ENCODE measurements around the gene ARPC1B. TPM values are rescaled to one million over a fixed set of nuclear protein-coding genes. Genes with fewer than 3 reads are reported as not detected.
"Not testable (repeated sequence)": the region's sequence is repeated elsewhere in the genome, so short reads cannot be mapped to it uniquely, and the experiment has no call there.

Gene ARPC1B
- total and polyA plus RNA-seq, 2 experiments from 2014 or later, result 101 to 132 TPM

DNA sequence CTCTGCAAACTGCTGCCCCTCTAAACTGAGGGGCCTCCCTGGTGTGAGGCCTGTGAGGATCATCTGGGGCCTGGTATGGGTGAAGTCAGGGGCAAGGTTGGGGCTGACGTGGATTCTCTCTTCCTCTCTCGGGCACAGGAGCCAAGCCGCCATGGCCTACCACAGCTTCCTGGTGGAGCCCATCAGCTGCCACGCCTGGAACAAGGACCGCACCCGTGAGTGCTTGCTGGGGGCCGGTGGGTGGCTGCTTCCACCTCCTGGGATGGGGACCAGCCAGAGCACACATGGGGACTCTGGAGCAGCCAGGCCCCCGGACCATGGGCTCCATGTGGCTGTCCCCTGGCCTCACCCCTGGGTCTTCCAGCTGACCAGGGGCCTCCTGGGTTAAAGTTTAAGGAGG is 11.0 kb downstream of the ARPC1B start:
- Histone ChIP-seq H3K9me2 (ENCODE audit: insufficient read depth) (no peaks in the 10 kb centered on the region), H3K4me1 (ENCODE audit: insufficient read depth) (no peaks in the 10 kb centered on the region), H3K36me3 (ENCODE audit: insufficient read depth) (no peaks in the 10 kb centered on the region), H3K27me3 (ENCODE audit: insufficient read depth) (no peaks in the 10 kb centered on the region), H3K79me2 (replicated peaks; ENCODE audit: insufficient read depth) (0 out of 2 replicates have a peak, but pooled peaks cover 5% of the 10 kb centered on the region), H3K27ac (ENCODE audit: low read depth) (no peak overlapping the region), H2AFZ (no peak overlapping the region), H3K4me2 (no peak overlapping the region), H4K20me1 (replicated peaks; ENCODE audit: insufficient read depth) (peaks cover 4% of the 10 kb centered on the region; the same call in 1 of the 2 replicates), H3K4me3 (no peak overlapping the region), H3F3A (replicated peaks; ENCODE audit: low read depth) (no peaks in the 10 kb centered on the region; the same call in 1 of the 2 replicates)
- Mint-ChIP-seq H3K9me3 (no peaks in the 10 kb centered on the region), H3K27ac (no peak overlapping the region), H3K4me3 (no peak overlapping the region), H3K27me3 (ENCODE audit: insufficient read depth, low read depth, poor library complexity) (peaks cover 8% of the 10 kb centered on the region), H3K4me1 (no peaks in the 10 kb centered on the region; the same call in 2 of the 3 replicates), H3K36me3 (ENCODE audit: low read depth) (peaks cover 22% of the 10 kb centered on the region)
- TF ChIP-seq JUNB (IDR thresholded peaks at IDR 0.05; ENCODE audit: unreplicated experiment), result no peak
- TF ChIP-seq EZH2 (IDR thresholded peaks at IDR 0.05; ENCODE audit: low read depth, unreplicated experiment), result no peak
- no peak for TF ChIP-seq NANOG (IDR thresholded peaks at IDR 0.05; ENCODE audit: borderline replicate concordance)
- TF ChIP-seq POLR2AphosphoS5 (IDR thresholded peaks at IDR 0.05; ENCODE audit: low read depth), result no peak
- no peak for TF ChIP-seq CREB1 (CRISPR knock-in tag; IDR thresholded peaks at IDR 0.05; ENCODE audit: low read depth)
- no peak for DNase-seq (ENCODE audit: low spot score)
- no peak for ATAC-seq

DNA sequence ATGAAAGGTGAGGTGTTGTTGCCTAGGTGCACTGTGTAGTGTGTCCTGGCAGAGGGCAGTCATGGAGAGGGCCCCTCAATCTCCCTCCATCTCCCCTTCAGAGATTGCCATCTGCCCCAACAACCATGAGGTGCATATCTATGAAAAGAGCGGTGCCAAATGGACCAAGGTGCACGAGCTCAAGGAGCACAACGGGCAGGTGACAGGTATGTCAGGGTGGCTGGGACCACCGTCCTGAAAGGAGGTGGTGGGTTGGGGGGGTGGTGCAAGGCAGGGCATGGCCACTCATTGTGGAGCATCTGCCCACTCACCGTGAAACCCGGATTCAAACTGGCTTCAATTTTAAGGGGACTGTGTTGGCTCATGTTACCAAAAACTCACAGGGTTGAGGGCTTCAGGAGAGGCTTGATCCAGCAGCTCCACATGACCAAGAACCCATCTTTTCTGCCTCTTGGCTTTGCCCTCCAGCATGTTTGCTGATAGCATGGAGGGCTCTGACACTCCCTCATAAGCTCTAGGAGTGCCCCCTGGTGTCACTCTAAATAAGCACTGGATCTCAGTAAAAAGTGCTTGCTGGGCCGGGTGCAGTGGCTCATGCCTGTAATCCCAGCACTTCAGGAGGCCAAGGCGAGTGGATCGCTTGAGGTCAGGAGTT is 12.2 kb downstream of the ARPC1B start:
- no peak overlapping the region for H3K4me3 Mint-ChIP-seq
- peaks cover 8% of the 10 kb centered on the region for H3K27me3 Mint-ChIP-seq (ENCODE audit: insufficient read depth, low read depth, poor library complexity)
- H3K27ac Mint-ChIP-seq, result no peak overlapping the region
- no peak overlapping the region for H3K4me3 ChIP-seq
- 0 out of 2 replicates have a peak, but pooled peaks cover 5% of the 10 kb centered on the region for H3K79me2 ChIP-seq (replicated peaks; ENCODE audit: insufficient read depth)
- no peaks in the 10 kb centered on the region; the same call in 2 of the 3 replicates for H3K4me1 Mint-ChIP-seq
- H3K4me2 ChIP-seq, result no peak overlapping the region
- H3K9me3 Mint-ChIP-seq, result no peaks in the 10 kb centered on the region
- H3K36me3 Mint-ChIP-seq (ENCODE audit: low read depth), result peaks cover 25% of the 10 kb centered on the region
- no peaks in the 10 kb centered on the region for H3K9me2 ChIP-seq (ENCODE audit: insufficient read depth)
- H3K27ac ChIP-seq (ENCODE audit: low read depth), result no peak overlapping the region
- peak; percentile 64 for DNase-seq (ENCODE audit: low spot score)
- no peak overlapping the region for H2AFZ ChIP-seq
- H3K4me1 ChIP-seq (ENCODE audit: insufficient read depth), result no peaks in the 10 kb centered on the region
- H3K27me3 ChIP-seq (ENCODE audit: insufficient read depth), result no peaks in the 10 kb centered on the region
- peak; percentile 69 for ATAC-seq
- H3K36me3 ChIP-seq (ENCODE audit: insufficient read depth), result no peaks in the 10 kb centered on the region
- H3F3A ChIP-seq (replicated peaks; ENCODE audit: low read depth), result peaks cover 2% of the 10 kb centered on the region; the same call in 1 of the 2 replicates
- H4K20me1 ChIP-seq (replicated peaks; ENCODE audit: insufficient read depth), result peaks cover 4% of the 10 kb centered on the region; the same call in 1 of the 2 replicates
- no peak for TF ChIP-seq CREB1 (CRISPR knock-in tag; IDR thresholded peaks at IDR 0.05; ENCODE audit: low read depth)
- no peak for TF ChIP-seq ZNF114 (CRISPR knock-in tag; IDR thresholded peaks at IDR 0.05)
- TF ChIP-seq, protein P1, sequence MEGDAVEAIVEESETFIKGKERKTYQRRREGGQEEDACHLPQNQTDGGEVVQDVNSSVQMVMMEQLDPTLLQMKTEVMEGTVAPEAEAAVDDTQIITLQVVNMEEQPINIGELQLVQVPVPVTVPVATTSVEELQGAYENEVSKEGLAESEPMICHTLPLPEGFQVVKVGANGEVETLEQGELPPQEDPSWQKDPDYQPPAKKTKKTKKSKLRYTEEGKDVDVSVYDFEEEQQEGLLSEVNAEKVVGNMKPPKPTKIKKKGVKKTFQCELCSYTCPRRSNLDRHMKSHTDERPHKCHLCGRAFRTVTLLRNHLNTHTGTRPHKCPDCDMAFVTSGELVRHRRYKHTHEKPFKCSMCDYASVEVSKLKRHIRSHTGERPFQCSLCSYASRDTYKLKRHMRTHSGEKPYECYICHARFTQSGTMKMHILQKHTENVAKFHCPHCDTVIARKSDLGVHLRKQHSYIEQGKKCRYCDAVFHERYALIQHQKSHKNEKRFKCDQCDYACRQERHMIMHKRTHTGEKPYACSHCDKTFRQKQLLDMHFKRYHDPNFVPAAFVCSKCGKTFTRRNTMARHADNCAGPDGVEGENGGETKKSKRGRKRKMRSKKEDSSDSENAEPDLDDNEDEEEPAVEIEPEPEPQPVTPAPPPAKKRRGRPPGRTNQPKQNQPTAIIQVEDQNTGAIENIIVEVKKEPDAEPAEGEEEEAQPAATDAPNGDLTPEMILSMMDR (conservative IDR thresholded peaks at IDR 0.05; ENCODE audit: low read depth in 2 of 2), result peak; percentile 45 to 72
- TF ChIP-seq, protein P2, sequence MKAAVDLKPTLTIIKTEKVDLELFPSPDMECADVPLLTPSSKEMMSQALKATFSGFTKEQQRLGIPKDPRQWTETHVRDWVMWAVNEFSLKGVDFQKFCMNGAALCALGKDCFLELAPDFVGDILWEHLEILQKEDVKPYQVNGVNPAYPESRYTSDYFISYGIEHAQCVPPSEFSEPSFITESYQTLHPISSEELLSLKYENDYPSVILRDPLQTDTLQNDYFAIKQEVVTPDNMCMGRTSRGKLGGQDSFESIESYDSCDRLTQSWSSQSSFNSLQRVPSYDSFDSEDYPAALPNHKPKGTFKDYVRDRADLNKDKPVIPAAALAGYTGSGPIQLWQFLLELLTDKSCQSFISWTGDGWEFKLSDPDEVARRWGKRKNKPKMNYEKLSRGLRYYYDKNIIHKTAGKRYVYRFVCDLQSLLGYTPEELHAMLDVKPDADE (IDR thresholded peaks at IDR 0.05), result no peak
- TF ChIP-seq EZH2phosphoT487 (IDR thresholded peaks at IDR 0.05; ENCODE audit: unreplicated experiment), result no peak
- TF ChIP-seq POLR2AphosphoS5 (IDR thresholded peaks at IDR 0.05; ENCODE audit: low read depth), result no peak

DNA sequence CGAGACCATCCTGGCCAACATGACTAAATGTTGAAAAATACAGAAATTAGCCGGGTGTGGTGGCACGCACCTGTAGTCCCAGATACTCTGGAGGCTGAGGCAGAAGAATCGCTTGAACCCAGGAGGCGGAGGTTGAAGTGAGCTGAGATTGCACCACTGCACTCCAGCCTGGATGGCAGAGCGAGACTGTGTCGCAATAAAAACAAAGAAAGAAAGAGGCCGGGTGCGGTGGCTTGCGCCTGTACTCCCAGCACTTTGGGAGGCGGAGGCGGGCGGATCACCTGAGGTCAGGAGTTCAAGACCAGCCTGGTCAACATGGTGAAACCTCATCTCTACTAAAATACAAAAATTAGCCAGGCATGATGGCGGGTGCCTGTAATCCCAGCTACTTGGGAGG is 12.7 kb downstream of the ARPC1B start:
- H3K27ac Mint-ChIP-seq, result not testable (repeated sequence)

More for the DNA sequence above, 12.7 kb downstream of the ARPC1B start:
- H3K4me1 ChIP-seq (ENCODE audit: insufficient read depth); H3K9me2 ChIP-seq (ENCODE audit: insufficient read depth); H3K27me3 ChIP-seq (ENCODE audit: insufficient read depth); H3K4me3 Mint-ChIP-seq; H3K36me3 ChIP-seq (ENCODE audit: insufficient read depth); H3K27me3 Mint-ChIP-seq (ENCODE audit: insufficient read depth, low read depth, poor library complexity); DNase-seq (ENCODE audit: low spot score); H3K27ac ChIP-seq (ENCODE audit: low read depth); ATAC-seq; H3K4me2 ChIP-seq; H3K4me3 ChIP-seq; H3K4me1 Mint-ChIP-seq; H3K9me3 Mint-ChIP-seq; H2AFZ ChIP-seq; H4K20me1 ChIP-seq (replicated peaks; ENCODE audit: insufficient read depth); H3K79me2 ChIP-seq (replicated peaks; ENCODE audit: insufficient read depth); H3F3A ChIP-seq (replicated peaks; ENCODE audit: low read depth): not testable (repeated sequence)
- peaks cover 25% of the 10 kb centered on the region for H3K36me3 Mint-ChIP-seq (ENCODE audit: low read depth)

Measured in GM23338 (cell line).